K562 (cell line): ENCODE data around the gene SFXN5. TPM values are rescaled to one million over a fixed set of nuclear protein-coding genes. Genes with fewer than 3 reads are reported as not detected.

ENCODE experiments used
- ZBTB40 ChIP-seq, 2 experiments: fragments of 450-650 bp in 1 of 2; sonication (generic) in 1 of 2; formaldehyde crosslinking in 1 of 2; IDR thresholded peaks; 2 replicates each; pipeline versions ENCODE4 v1.7.1 to v1.9.0; 2016 to 2022; ENCODE audit warnings: inconsistent platforms in 1 of 2, mild to moderate bottlenecking in 1 of 2, missing genetic modification reagents in 1 of 2
- polyA plus RNA-seq, 8 experiments: library from polyadenylated mRNA; depleted of rRNA in 4 of 8; stranded (reverse) in 5 of 8; unstranded in 3 of 8; fragments of >200 nt; fragmentation: Nextera tagmentation in 2 of 8; fragmentation: Illumina TruSeq in 1 of 8; extraction: Ambion mirVana in 2 of 8; extraction: Trizol in 1 of 8; gene quantifications; 2 replicates each; pipeline versions ENCODE4 v1.2.1 to v1.2.3, GENCODE V29; 2011 to 2014; ENCODE audit warnings: inconsistent platforms in 1 of 8, missing spikeins in 1 of 8
- total RNA-seq, 7 experiments: library from RNA; depleted of rRNA in 6 of 7; stranded (reverse); fragments of >200 nt in 6 of 7; fragmentation: Illumina TruSeq in 2 of 7; extraction: Trizol in 2 of 7; gene quantifications; 2 replicates each; pipeline versions ENCODE4 v1.2.1 to v1.2.3, GENCODE V29; 2011 to 2021; ENCODE audit warnings: low replicate concordance in 1 of 7

SFXN5 gene
- total and polyA plus RNA-seq, 9 of the 15 experiments (the other 6 are each of a cell fraction or from before 2014, with no cell fraction given): 8.3 to 22.6 (median 16.0) TPM

- TF ChIP-seq ZBTB40 (IDR thresholded peaks at IDR 0.05) (no peak), ZBTB40 (CRISPR knock-in tag; IDR thresholded peaks at IDR 0.05) (no peak)
- TF ChIP-seq, all 486 proteins: peak for 0
These were observed 97.1 kb downstream of the SFXN5 start (continued) for GRCh38 chr2:72974436-72974754.
